Fibroblast of pulmonary artery (primary cell): ENCODE data around the gene NFASC.

Source experiments
- DNase-seq: peaks from one replicate; pipeline ENCODE4 v3.0.0-alpha.2; 2010; ENCODE audit warnings: low read depth
- H3K4me3 ChIP-seq: replicated peaks from 2 replicates; pipeline ENCODE4 v1.5.1; 2011; ENCODE audit warnings: low read depth, mild to moderate bottlenecking, control low read depth, low read length, moderate library complexity
- TF ChIP-seq, protein P1 (sequence below): IDR thresholded peaks from 2 replicates; pipeline ENCODE4 v1.5.1; 2011; ENCODE audit warnings: mild to moderate bottlenecking, control low read depth, low read length, inconsistent platforms; ENCODE audit errors: missing control alignments

Gene NFASC

DNA sequence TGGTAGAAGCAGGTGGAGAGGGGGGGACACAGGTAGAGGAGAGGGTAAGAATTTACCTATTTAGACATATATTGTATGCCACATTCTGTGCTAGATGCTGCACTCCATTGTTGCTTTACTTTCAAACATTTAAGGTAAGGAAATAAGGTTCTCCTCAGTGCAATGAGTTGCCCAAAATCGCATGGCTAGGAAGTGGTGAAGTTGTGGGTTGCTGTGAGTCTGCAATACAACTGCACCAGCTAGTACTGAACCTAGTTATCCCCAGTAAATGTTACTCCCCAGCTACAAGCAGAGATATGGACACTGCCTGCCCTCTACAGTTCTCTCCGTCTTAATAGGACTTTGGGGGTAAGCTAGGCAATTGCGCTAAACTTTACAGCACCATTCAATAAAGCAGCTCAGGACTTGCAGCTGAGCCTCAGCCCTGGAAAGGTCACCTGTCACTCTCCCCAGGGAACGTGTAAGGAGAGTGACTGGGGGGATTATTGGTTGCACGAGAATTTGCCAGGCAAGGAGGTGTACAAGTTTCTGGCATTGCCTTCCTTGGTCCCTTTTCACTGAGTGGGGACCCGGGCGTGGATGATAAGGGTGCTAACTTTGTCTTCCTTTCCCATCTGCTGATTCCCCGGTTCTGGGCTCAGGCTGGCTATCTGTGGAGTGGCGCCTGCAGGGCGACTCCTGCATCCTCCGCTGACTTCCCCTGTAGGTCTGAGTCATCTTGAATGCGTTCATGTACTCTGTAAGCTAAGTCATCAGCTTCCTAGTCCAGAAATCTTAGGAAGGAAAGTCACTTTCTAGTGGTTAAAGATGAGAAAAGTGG lies 101.1 kb downstream of the NFASC start:
- TF ChIP-seq, protein P1, sequence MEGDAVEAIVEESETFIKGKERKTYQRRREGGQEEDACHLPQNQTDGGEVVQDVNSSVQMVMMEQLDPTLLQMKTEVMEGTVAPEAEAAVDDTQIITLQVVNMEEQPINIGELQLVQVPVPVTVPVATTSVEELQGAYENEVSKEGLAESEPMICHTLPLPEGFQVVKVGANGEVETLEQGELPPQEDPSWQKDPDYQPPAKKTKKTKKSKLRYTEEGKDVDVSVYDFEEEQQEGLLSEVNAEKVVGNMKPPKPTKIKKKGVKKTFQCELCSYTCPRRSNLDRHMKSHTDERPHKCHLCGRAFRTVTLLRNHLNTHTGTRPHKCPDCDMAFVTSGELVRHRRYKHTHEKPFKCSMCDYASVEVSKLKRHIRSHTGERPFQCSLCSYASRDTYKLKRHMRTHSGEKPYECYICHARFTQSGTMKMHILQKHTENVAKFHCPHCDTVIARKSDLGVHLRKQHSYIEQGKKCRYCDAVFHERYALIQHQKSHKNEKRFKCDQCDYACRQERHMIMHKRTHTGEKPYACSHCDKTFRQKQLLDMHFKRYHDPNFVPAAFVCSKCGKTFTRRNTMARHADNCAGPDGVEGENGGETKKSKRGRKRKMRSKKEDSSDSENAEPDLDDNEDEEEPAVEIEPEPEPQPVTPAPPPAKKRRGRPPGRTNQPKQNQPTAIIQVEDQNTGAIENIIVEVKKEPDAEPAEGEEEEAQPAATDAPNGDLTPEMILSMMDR = no peak
- DNase-seq = peak; percentile 70
- H3K4me3 ChIP-seq = no peak overlapping the region

DNA sequence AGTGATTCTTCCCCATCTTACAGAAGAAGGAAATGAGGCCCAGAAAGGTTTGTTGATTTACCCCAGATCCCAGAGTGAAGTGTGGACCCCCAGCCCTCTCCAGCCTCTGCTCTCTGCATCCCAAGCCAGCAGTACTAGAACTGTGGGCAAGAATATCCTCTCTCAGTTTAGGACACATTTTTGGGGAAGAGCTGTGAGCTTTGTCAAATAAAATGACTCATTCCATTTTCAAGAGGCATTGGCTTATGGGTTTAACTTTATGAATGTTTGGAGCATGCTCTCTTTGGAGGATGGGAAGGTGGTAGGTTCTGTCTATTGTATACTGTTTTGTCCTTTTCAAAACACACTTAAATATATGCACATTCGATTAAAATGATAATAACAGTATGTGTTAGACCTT lies 101.8 kb downstream of the NFASC start:
- H3K4me3 ChIP-seq = no peak overlapping the region
- peak; percentile 4 for DNase-seq
- TF ChIP-seq, protein P1 = no peak

DNA sequence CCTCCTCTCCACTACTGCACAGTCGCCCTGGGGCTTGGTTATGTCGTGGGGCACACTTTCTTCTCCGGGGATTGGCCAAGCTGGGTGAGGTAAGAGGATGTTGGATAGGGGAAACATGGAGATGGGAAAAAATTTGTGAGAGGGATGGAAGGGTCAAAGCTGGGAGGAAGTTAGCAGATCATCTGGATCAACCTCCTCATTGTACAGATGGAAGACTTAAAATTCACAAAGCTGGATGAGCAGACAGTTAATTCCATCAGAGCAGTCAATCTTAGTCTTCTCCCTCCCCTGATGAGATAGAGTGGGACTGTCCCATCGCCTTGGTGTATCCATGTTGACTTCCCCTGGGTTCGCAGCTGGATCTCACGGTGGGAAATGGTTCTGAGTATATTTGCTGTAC lies 102.8 kb downstream of the NFASC start:
- DNase-seq = no peak
- H3K4me3 ChIP-seq = no peak overlapping the region
- TF ChIP-seq, protein P1 = no peak

DNA sequence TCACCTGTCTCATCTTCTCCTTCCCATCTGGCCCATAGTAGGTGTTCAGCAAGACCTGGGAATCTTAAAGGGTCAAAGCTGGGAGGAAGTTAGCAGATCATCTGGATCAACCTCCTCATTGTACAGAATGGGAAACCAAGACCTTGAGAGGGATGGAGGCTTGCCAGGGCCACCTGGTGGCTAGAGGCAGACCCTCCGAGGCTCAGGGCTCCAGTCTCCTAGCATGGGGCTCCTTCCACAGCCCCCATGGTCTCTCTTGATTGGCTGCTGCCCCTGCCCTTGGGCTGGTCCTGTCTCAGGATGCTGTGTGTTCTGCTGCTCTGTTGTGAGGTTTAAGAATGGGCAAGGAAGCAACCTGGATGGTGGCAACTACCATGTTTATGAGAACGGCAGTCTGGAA lies 103.7 kb downstream of the NFASC start:
- TF ChIP-seq, protein P1 = no peak
- DNase-seq = no peak
- no peak overlapping the region for H3K4me3 ChIP-seq

DNA sequence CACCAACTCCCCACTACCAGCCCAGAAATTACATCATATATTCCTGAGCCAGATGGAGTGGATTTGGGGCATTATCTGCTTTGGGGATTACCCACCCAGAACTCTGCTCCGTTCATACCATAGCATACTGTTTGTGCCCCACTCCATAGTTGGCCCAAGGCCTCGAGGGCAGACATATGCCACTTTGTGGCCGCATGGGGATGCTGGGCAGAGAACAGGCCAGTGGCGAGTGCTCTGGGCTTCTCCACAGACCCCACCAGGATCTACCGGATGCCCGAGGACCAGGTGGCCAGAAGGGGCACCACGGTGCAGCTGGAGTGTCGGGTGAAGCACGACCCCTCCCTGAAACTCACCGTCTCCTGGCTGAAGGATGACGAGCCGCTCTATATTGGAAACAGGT lies 104.4 kb downstream of the NFASC start:
- no peak for DNase-seq
- TF ChIP-seq, protein P1 = no peak
- H3K4me3 ChIP-seq = no peak overlapping the region

DNA sequence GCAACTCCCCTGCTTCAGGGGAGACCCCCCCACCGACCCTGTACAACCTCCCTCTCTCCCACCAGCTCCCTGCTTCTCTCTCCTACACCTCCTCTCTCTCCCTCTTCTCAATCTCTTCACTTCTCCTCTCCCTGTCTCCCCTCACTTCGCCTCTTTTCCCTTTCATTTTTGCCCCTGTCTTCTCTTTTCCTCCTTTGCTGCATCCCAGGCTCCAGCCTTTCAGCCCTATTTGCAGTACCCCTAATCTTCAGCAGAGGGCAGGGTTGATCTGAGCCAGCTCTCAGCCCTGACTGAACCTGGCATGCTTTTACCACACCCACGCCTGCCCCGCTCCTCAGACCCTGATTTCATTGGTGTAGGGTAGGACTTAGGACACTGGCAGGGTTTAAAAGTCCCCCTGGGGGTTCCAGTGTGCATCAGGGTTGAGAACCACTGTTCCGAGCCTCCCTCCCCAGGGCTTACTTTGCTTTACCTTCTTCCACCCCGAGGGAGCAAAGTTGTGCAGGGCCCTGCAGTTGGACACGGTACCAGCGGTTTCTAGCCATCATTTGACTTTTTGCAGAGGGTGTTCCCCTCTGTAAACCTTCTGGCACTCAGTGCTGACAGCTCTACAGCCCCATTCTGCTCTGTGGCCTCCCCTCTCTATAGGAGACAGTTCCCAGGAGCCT lies 105.0 kb downstream of the NFASC start:
- TF ChIP-seq, protein P1 = peak; percentile 85
- no peak overlapping the region for H3K4me3 ChIP-seq
- DNase-seq = peak; percentile 58
